OCI-LY7 (cell line): ENCODE data around the gene PSMB10. TPM values are rescaled to one million over a fixed set of nuclear protein-coding genes. Genes with fewer than 3 reads are reported as not detected.

Source experiments
- BruUV-seq: library from RNA; stranded (reverse); fragments of 400-500 nt; replicated peaks from 2 replicates; lab custom pipeline; 2021; lab: Mats Ljungman, UMichigan
- CTCF ChIA-PET: fragments of 300-600 bp; sonication (Branson Sonifier 250); formaldehyde crosslinking; loops from one replicate; lab custom pipeline; 2022; ENCODE audit warnings: antibody characterized with exemption; ENCODE audit not compliant: unreplicated experiment; lab: Charles Lee
- POLR2A ChIA-PET: fragments of 300-600 bp; sonication (Branson Sonifier 250); formaldehyde crosslinking; loops from one replicate; lab custom pipeline; 2022; ENCODE audit warnings: antibody characterized with exemption; lab: Charles Lee
- DNase-seq: peaks from one replicate; pipeline ENCODE4 v3.0.0-alpha.2; 2015; ENCODE audit warnings: low spot score
- H2AFZ ChIP-seq: fragments of 200-600 bp; sonication (generic), shearing (Covaris generic); 2 replicates; pipeline ENCODE4 v1.6.1; 2014; ENCODE audit warnings: mild to moderate bottlenecking, antibody characterized with exemption, low read length, moderate library complexity
- H3K27ac ChIP-seq: fragments of 200-600 bp; sonication (generic); 2 replicates; pipeline ENCODE4 v1.5.1; 2014; ENCODE audit warnings: mixed run types, low read depth, mild to moderate bottlenecking, moderate library complexity, low read length, inconsistent platforms; ENCODE audit not compliant: poor library complexity, severe bottlenecking
- H3K36me3 ChIP-seq: fragments of 200-600 bp; sonication (generic); 2 replicates; pipeline ENCODE4 v1.6.1; 2014; ENCODE audit warnings: mild to moderate bottlenecking, antibody characterized with exemption, low read length, moderate library complexity, mixed read lengths; ENCODE audit not compliant: insufficient read depth
- H3K4me1 ChIP-seq: fragments of 200-600 bp; sonication (generic); 2 replicates; pipeline ENCODE4 v1.5.1; 2014; ENCODE audit warnings: mild to moderate bottlenecking, low read length; ENCODE audit not compliant: insufficient read depth, poor library complexity, severe bottlenecking
- H3K4me2 ChIP-seq: fragments of 200-600 bp; sonication (generic); 2 replicates; pipeline ENCODE4 v1.6.1; 2014; ENCODE audit warnings: mild to moderate bottlenecking, low read length
- H3K4me3 ChIP-seq: fragments of 200-600 bp; sonication (generic); 2 replicates; pipeline ENCODE4 v1.5.1; 2014; ENCODE audit warnings: mild to moderate bottlenecking, low read depth, low read length; ENCODE audit not compliant: poor library complexity, severe bottlenecking
- H3K79me2 ChIP-seq: fragments of 200-600 bp; sonication (generic); 2 replicates; pipeline ENCODE4 v1.6.1; 2016; ENCODE audit warnings: low read depth, mild to moderate bottlenecking, low read length, moderate library complexity, mixed read lengths; ENCODE audit not compliant: insufficient read depth
- H3K9me2 ChIP-seq: fragments of 200-600 bp; sonication (generic); 2 replicates; pipeline ENCODE4 v1.6.1; 2016; ENCODE audit warnings: mild to moderate bottlenecking, low read length, mixed read lengths; ENCODE audit not compliant: insufficient read depth
- H3K9me3 ChIP-seq: fragments of 200-600 bp; sonication (generic); 2 replicates; pipeline ENCODE4 v1.6.1; 2014; ENCODE audit warnings: mild to moderate bottlenecking, mixed run types, low read length, mixed read lengths
- H4K20me1 ChIP-seq: fragments of 200-600 bp; sonication (generic); 2 replicates; pipeline ENCODE4 v1.6.1; 2014; ENCODE audit warnings: mild to moderate bottlenecking, antibody characterized with exemption, low read length, moderate library complexity, mixed read lengths; ENCODE audit not compliant: insufficient read depth
- EZH2phosphoT487 ChIP-seq: fragments of 200-600 bp; sonication (generic); IDR thresholded peaks from 2 replicates; pipeline ENCODE4 v1.6.1; 2018; ENCODE audit warnings: low read depth, borderline replicate concordance, mild to moderate bottlenecking, mixed run types, antibody characterized with exemption, low read length, moderate library complexity, mixed read lengths
- intact Hi-C: fragments of 100-400 bp; cut with micrococcal nuclease; formaldehyde crosslinking; loops from one replicate; pipeline ENCODE4 v1.10.0; 2022; ENCODE audit not compliant: unreplicated experiment
- total RNA-seq, 2 experiments: library from RNA; depleted of rRNA in 1 of 2; stranded (reverse); fragments of >200 nt in 1 of 2; shearing (Covaris generic) in 1 of 2; gene quantifications; 2 replicates each; pipeline ENCODE4 v1.2.3, GENCODE V29; 2014 to 2022
- TF ChIP-seq, protein P1 (sequence below): fragments of 200-600 bp; sonication (generic); conservative IDR thresholded peaks from 2 replicates; pipeline ENCODE4 v1.5.1; 2014; ENCODE audit warnings: mild to moderate bottlenecking, antibody characterized with exemption, low read length, moderate library complexity, mixed read lengths

PSMB10 gene
- total RNA-seq, 2 experiments from 2014 or later, result 89.9 to 179 TPM

DNA sequence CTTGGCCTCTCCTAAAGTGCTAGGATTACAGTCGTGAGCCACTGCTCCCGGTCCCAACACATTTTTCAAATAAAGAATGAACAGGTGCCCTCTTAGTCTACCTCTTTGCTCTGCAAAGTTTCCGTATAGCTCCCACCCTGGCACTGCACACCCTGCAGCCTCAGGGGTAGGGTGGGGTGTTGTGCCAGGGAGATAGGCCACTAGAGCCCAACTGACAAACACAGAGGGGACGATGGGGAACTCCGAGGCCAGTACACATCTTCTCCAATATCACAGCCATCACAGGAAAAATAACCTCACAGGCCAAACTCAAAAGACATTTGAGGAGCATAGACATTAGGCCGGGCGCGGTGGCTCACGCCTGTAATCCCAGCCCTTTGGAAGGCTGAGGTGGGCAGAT lies 34.5 kb upstream of the PSMB10 start:
- POLR2A ChIA-PET, result no interaction called here
- CTCF ChIA-PET, result no interaction called here
- Histone ChIP-seq H3K4me1 (peaks cover 31% of the 10 kb centered on the region), H3K4me3 (no peak overlapping the region), H3K36me3 (no peaks in the 10 kb centered on the region), H2AFZ (no peak overlapping the region), H3K27ac (no peak overlapping the region), H4K20me1 (no peaks in the 10 kb centered on the region), H3K9me2 (no peaks in the 10 kb centered on the region), H3K9me3 (no peaks in the 10 kb centered on the region), H3K4me2 (no peak overlapping the region), H3K79me2 (no peaks in the 10 kb centered on the region)
- no TSS peak for BruUV-seq
- intact Hi-C loops, result no loop called here
- DNase-seq, result no peak
- TF ChIP-seq, protein P1, sequence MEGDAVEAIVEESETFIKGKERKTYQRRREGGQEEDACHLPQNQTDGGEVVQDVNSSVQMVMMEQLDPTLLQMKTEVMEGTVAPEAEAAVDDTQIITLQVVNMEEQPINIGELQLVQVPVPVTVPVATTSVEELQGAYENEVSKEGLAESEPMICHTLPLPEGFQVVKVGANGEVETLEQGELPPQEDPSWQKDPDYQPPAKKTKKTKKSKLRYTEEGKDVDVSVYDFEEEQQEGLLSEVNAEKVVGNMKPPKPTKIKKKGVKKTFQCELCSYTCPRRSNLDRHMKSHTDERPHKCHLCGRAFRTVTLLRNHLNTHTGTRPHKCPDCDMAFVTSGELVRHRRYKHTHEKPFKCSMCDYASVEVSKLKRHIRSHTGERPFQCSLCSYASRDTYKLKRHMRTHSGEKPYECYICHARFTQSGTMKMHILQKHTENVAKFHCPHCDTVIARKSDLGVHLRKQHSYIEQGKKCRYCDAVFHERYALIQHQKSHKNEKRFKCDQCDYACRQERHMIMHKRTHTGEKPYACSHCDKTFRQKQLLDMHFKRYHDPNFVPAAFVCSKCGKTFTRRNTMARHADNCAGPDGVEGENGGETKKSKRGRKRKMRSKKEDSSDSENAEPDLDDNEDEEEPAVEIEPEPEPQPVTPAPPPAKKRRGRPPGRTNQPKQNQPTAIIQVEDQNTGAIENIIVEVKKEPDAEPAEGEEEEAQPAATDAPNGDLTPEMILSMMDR, result no peak
- no peak for TF ChIP-seq EZH2phosphoT487

DNA sequence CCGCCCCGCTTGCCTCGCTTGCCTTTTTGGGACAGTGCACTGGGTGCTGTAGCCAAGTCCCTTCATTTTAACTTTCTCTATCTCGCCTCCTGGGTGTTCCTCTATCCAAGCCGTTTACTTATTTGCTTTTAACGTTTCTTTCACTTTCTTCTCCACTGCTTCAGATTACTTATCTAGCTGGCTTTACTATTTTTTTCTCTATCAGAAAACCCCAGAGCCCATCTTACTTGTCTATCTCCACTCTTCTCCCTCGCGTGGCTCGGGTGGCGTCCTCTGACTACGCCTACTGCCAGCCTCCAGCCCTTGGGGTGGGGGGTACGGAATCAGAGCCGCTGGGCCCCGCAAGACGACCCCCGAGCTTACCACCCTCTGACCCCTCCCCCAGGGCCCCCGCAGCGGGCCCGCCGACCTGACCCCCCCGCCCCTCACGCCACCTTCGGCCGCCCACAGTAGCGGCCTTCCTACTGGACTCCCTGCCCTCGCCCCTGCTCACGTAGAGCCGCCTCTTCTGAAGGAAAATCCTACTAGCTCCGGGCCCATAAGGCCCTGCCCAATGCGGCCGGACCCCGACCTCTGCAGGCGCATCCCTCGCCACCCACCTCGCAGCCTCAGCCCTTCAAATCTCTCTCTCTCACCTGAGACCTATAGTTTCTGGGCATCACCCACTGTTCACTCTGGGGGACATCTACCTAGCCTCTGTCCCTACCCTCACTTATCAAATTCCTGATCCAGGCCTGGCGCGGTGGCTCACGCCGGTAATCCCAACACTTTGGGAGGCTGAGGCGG lies 32.8 kb upstream of the PSMB10 start:
- peak overlapping the region; percentile 85; the same call in 1 of the 2 replicates for H2AFZ ChIP-seq
- peak overlapping the region; percentile 86 for H3K4me3 ChIP-seq
- peaks cover 34% of the 10 kb centered on the region for H3K4me1 ChIP-seq
- no peak overlapping the region for H3K27ac ChIP-seq
- H3K9me3 ChIP-seq, result no peaks in the 10 kb centered on the region
- intact Hi-C loops, result loop anchor here (2.0 kb wide), 1 partner anchor 71 kb away; no protein-coding TSS in a partner anchor
- no TSS peak for BruUV-seq
- no peaks in the 10 kb centered on the region for H4K20me1 ChIP-seq
- no peaks in the 10 kb centered on the region for H3K9me2 ChIP-seq
- H3K36me3 ChIP-seq, result no peaks in the 10 kb centered on the region
- H3K79me2 ChIP-seq, result no peaks in the 10 kb centered on the region
- DNase-seq, result no peak
- ChIA-PET POLR2A (interaction anchor here (0.9 kb wide), 1 partner anchor 53 kb away, joined by 3 read pairs; the partner anchor contains the start of genes DDX28 and DUS2), CTCF (no interaction called here)
- TF ChIP-seq, protein P1, result no peak
- TF ChIP-seq EZH2phosphoT487, result no peak
- H3K4me2 ChIP-seq, result peak overlapping the region; percentile 84
